ENCODE results near the gene CHRD. TPM values are rescaled to one million over a fixed set of nuclear protein-coding genes. Genes with fewer than 3 reads are reported as not detected.

Gene CHRD
- total RNA-seq, 1 experiment from 2014 or later, result not detected

DNA sequence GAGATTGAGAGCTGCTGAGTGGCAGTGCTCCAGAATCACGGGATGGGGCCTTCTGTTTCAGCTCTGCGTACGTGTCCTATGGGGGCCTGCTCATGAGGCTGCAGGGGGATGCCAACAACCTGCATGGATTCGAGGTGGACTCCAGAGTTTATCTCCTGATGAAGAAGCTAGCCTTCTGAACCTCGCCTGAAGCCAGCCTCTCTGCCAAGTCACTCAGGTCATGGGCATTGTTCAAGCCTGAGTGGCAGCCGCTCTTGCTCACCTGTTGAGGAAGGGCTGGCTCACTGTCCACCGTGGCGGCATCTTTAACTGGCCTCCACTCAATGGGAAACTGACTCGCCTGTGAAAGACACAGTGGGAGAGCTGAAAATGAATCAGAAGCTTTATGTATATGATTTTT, 11.7 kb upstream of the CHRD start:
- Mint-ChIP-seq H3K4me1 (ENCODE audit: insufficient read depth, unreplicated experiment) (peaks cover 23% of the 10 kb centered on the region), H3K36me3 (ENCODE audit: insufficient read depth, unreplicated experiment) (peaks cover 77% of the 10 kb centered on the region), H3K27ac (ENCODE audit: low read depth, unreplicated experiment) (no peak overlapping the region), H3K4me3 (ENCODE audit: unreplicated experiment) (no peak overlapping the region), H3K9me3 (ENCODE audit: unreplicated experiment) (no peaks in the 10 kb centered on the region), H3K27me3 (ENCODE audit: insufficient read depth, unreplicated experiment) (no peaks in the 10 kb centered on the region)
- intact Hi-C loops (cut with micrococcal nuclease), result no loop called here
- CTCF ChIA-PET, result interaction anchor here (0.5 to 1.6 kb wide), 10 partner anchors 13 to 765 kb away, joined by 3 to 9 read pairs (median 4); no protein-coding TSS in a partner anchor
- TF ChIP-seq, protein P1, sequence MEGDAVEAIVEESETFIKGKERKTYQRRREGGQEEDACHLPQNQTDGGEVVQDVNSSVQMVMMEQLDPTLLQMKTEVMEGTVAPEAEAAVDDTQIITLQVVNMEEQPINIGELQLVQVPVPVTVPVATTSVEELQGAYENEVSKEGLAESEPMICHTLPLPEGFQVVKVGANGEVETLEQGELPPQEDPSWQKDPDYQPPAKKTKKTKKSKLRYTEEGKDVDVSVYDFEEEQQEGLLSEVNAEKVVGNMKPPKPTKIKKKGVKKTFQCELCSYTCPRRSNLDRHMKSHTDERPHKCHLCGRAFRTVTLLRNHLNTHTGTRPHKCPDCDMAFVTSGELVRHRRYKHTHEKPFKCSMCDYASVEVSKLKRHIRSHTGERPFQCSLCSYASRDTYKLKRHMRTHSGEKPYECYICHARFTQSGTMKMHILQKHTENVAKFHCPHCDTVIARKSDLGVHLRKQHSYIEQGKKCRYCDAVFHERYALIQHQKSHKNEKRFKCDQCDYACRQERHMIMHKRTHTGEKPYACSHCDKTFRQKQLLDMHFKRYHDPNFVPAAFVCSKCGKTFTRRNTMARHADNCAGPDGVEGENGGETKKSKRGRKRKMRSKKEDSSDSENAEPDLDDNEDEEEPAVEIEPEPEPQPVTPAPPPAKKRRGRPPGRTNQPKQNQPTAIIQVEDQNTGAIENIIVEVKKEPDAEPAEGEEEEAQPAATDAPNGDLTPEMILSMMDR (IDR thresholded peaks at IDR 0.05; ENCODE audit: unreplicated experiment), result no peak
- no TSS peak for BruUV-seq (replicated peaks)
- DNase-seq (ENCODE audit: unreplicated experiment), result no peak
- POLR2A ChIA-PET, result interaction anchor here (1.0 kb wide), 1 partner anchor 48 kb away, joined by 3 read pairs; no protein-coding TSS in a partner anchor

DNA sequence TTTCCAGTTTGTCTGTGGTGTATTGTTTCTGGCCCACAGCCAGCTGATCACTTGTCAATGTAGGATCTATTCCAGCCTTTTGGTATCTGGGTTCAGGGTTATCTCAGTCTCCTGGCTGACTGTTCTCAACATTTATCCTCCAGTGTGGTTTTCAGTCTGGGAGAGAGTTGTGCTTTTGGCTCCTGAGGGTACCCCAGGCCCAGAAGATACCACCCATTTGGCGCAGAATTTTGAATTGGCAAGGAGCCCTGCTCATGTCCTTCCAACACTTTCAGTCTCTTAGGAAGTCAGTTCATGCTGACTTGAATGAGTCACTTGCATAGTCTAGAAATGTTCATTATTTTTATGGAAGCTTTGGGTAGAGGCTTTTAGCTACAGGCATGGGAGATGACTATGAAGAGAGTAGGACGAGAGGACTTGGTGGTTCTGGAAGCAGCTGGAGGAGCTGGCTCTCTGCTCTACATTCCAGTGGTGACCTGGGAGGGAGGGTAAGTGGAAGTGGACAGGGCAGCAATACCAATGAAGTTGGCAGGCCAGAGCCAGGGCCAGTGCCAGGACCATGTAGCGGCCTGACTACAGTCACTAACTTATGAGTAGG, 11.2 kb upstream of the CHRD start:
- Mint-ChIP-seq H3K36me3 (ENCODE audit: insufficient read depth, unreplicated experiment) (peaks cover 74% of the 10 kb centered on the region), H3K4me1 (ENCODE audit: insufficient read depth, unreplicated experiment) (peaks cover 23% of the 10 kb centered on the region), H3K27me3 (ENCODE audit: insufficient read depth, unreplicated experiment) (no peaks in the 10 kb centered on the region), H3K4me3 (ENCODE audit: unreplicated experiment) (no peak overlapping the region), H3K9me3 (ENCODE audit: unreplicated experiment) (no peaks in the 10 kb centered on the region), H3K27ac (ENCODE audit: low read depth, unreplicated experiment) (peak overlapping the region; percentile 33)
- intact Hi-C loops (cut with micrococcal nuclease), result no loop called here
- ChIA-PET POLR2A (interaction anchor here (0.6 to 1.0 kb wide), 3 partner anchors 28 to 157 kb away, joined by 3 to 4 read pairs (median 4); no protein-coding TSS in a partner anchor), CTCF (interaction anchor here (0.5 to 1.6 kb wide), 9 partner anchors 14 to 470 kb away, joined by 3 to 9 read pairs (median 4); no protein-coding TSS in a partner anchor)
- TF ChIP-seq, protein P1 (IDR thresholded peaks at IDR 0.05; ENCODE audit: unreplicated experiment), result no peak
- BruUV-seq (replicated peaks), result no TSS peak
- no peak for DNase-seq (ENCODE audit: unreplicated experiment)

DNA sequence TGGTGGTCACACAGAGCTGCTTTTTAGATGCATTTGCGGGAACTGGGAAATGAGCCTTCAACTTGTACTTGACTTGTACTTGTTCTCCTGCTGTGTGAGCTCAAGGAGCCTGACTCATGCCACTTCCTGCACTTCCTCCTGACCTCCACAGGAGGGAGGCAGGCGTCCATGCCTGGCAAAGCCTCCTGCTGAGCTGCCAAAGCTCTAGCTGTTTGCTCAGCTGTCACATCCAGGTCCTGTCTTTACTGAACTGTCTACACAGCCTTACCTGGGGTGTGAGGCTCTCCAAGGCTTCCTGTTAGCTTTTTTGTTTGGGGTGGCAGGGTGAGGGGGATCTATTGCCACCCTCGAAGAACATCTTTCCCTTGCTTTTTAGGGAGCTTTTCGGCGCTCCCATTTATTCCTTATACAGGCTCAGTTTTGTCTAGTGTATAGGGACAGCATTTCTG, 8.3 kb upstream of the CHRD start:
- no TSS peak for BruUV-seq (replicated peaks)
- peaks cover 11% of the 10 kb centered on the region for H3K4me1 Mint-ChIP-seq (ENCODE audit: insufficient read depth, unreplicated experiment)
- TF ChIP-seq, protein P1 (IDR thresholded peaks at IDR 0.05; ENCODE audit: unreplicated experiment), result peak; percentile 94
- H3K4me3 Mint-ChIP-seq (ENCODE audit: unreplicated experiment), result no peak overlapping the region
- ChIA-PET CTCF (interaction anchor here (0.6 to 7.0 kb wide), 48 partner anchors 8 to 862 kb away, joined by 3 to 212 read pairs (median 4); no protein-coding TSS in a partner anchor), POLR2A (interaction anchor here (0.6 to 1.9 kb wide), 12 partner anchors 8 to 1259 kb away, joined by 3 to 13 read pairs (median 4); partner anchors contain the start of genes CLCN2, FAM131A, PARL and POLR2H)
- no peak overlapping the region for H3K27ac Mint-ChIP-seq (ENCODE audit: low read depth, unreplicated experiment)
- DNase-seq (ENCODE audit: unreplicated experiment), result peak; percentile 86
- peaks cover 23% of the 10 kb centered on the region for H3K27me3 Mint-ChIP-seq (ENCODE audit: insufficient read depth, unreplicated experiment)
- H3K36me3 Mint-ChIP-seq (ENCODE audit: insufficient read depth, unreplicated experiment), result peaks cover 47% of the 10 kb centered on the region
- H3K9me3 Mint-ChIP-seq (ENCODE audit: unreplicated experiment), result no peaks in the 10 kb centered on the region
- intact Hi-C loops (cut with micrococcal nuclease), result loop anchor here (1.0 to 10.0 kb wide), 5 partner anchors 45 to 403 kb away; no protein-coding TSS in a partner anchor

DNA sequence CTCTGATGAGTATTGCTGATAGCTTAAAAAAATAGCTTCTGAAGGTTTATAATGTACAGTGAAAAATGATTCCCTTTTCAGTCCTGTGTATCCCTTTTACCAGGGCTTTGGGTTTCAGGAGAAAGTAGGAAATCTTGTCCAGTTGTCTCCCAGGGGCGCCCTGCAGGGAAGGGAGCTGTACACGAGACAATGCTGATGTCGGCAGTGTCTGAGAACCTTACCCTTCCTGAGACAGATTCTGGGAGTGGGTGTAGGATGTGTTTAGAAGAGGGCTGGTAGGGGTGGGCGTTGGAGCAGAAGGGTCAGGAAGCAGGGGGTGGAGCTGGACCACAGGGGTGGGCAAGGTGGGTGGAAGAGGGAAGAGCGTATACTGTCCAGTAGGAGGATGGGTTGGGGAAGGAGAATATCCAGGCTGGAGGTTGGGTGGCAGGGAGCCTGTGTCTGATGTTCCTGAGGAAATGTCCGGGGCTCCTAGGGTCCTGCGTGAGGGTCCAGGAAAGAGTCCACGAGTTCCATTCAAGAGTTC, 7.5 kb upstream of the CHRD start:
- Mint-ChIP-seq H3K27me3 (ENCODE audit: insufficient read depth, unreplicated experiment) (peaks cover 31% of the 10 kb centered on the region), H3K4me1 (ENCODE audit: insufficient read depth, unreplicated experiment) (peaks cover 11% of the 10 kb centered on the region), H3K9me3 (ENCODE audit: unreplicated experiment) (no peaks in the 10 kb centered on the region), H3K27ac (ENCODE audit: low read depth, unreplicated experiment) (no peak overlapping the region), H3K4me3 (ENCODE audit: unreplicated experiment) (no peak overlapping the region), H3K36me3 (ENCODE audit: insufficient read depth, unreplicated experiment) (peaks cover 40% of the 10 kb centered on the region)
- DNase-seq (ENCODE audit: unreplicated experiment), result no peak
- CTCF ChIA-PET, result interaction anchor here (0.5 to 7.0 kb wide), 35 partner anchors 9 to 861 kb away, joined by 3 to 212 read pairs (median 5); no protein-coding TSS in a partner anchor
- TF ChIP-seq, protein P1 (IDR thresholded peaks at IDR 0.05; ENCODE audit: unreplicated experiment), result no peak
- POLR2A ChIA-PET, result interaction anchor here (0.6 to 1.9 kb wide), 10 partner anchors 9 to 1260 kb away, joined by 3 to 13 read pairs (median 6); partner anchors contain the start of genes CLCN2, FAM131A and POLR2H
- intact Hi-C loops (cut with micrococcal nuclease), result loop anchor here (10.0 kb wide), 1 partner anchor 402 kb away; no protein-coding TSS in a partner anchor
- BruUV-seq (replicated peaks), result no TSS peak
